Measurements from ENCODE around the gene TXNIP.
"Not testable (repeated sequence)": the region's sequence is repeated elsewhere in the genome, so short reads cannot be mapped to it uniquely, and the experiment has no call there.

TXNIP gene, protein sequence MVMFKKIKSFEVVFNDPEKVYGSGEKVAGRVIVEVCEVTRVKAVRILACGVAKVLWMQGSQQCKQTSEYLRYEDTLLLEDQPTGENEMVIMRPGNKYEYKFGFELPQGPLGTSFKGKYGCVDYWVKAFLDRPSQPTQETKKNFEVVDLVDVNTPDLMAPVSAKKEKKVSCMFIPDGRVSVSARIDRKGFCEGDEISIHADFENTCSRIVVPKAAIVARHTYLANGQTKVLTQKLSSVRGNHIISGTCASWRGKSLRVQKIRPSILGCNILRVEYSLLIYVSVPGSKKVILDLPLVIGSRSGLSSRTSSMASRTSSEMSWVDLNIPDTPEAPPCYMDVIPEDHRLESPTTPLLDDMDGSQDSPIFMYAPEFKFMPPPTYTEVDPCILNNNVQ

DNA sequence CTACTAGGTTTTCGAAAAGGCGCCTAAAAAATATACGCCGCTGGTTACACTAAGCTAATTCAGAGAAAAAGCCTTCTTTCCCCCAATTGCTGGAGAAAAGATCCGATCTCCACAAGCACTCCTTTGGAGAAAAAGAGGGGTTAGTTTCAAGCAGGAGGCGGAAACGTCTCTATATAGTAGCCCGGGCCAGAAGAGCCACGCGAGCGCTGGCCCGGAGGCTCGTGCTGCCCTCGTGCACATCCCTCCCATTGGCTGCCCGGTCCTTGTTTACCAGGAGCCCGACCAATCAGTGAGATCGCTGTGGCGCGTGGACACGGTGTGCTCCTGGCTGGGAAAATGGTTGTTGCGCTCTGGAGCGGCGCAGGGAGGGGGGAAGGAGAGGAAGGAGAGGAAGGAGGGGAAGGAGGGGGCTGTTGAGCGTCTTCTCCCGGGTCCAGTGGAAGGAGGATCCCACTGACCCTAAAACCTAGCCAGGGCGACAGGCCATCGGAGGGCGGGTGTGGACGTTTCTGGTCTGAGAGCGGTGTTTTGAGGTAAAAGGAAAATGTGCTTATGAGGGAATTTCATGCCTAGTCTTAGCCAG lies at the start of gene TXNIP:
Gene TXNIP, minus strand, starts transcription at position 147 of the 583 bp plus-strand sequence. CDS start 313 bp downstream, outside the sequence.
- DNase-seq (ENCODE audit: low read depth in 1 of 2, low spot score in 1 of 2), result peak; percentile 76 to 93

- DNase-seq (ENCODE audit: low read depth in 1 of 2, low spot score in 1 of 2), result no peak
Observed at GRCh38 chr1:146039844-146040194, 43.4 kb upstream of the TXNIP start.

DNA sequence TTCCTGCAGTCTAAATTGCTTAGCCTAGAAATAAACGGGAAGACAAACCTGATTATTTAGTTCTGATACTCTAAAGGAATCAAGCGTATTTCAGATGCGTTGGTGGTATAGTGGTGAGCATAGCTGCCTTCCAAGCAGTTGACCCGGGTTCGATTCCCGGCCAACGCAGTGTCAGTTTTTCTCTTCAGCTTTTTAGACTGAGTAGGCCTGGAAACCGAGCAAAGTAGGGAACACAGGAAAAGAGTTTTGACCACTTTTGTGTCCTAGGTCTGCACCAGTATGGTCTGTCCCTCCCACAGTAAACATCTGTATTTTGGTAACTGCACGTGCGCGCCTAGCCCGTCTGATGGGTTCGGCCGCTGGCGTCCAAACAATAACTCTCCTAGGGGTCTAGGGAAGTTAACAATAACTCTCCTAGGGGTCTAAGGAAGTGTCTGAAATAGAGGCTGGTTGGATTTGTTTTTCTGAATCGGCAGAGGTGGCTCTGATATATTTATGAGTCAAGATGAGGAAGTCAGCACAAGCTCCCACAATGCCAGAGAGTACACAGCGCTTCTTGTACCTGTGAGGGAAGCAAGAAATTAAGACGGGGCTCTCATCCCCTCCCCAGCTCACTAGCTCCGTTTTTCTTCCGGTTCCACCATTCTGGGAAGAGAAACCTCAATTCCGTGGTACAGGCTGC lies 40.7 kb upstream of the TXNIP start:
- peak; percentile 70 to 83 for DNase-seq (ENCODE audit: low read depth in 1 of 2, low spot score in 1 of 2)

DNA sequence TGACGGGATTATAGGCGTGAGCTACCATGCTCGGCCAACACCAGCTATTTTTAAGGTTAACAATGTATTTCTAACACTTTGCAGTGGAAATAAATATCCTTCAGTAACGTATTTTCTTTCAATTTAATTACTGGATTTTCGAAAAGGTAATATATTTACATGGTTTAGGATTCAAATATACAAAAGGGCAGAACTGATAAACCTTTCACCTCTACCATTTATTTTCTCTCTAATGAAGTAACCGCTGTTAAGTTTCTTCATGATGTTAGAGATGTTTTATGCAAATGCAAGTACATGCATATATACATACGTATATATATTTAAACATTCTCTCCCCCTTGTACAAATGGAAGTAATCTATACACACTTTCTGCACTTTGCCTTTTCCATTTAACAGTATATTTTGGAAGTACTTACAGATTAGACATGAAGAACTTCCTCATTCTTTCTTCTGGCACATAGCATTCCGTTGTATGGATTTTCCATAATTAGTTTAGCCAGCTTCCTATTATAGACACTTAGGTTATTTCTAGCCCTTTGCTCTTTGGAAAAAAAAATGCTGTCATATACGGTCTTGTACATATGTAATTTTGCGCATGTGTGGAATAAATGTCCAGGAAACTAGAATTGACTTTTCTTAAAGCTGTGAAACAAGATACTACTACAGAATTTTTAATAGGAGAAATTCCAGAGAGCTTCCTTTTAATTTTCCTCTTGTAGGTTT lies 40.0 kb upstream of the TXNIP start:
- DNase-seq (ENCODE audit: low read depth in 1 of 2, low spot score in 1 of 2), result no peak

- no peak for DNase-seq (ENCODE audit: low read depth in 1 of 2, low spot score in 1 of 2)
Observed at GRCh38 chr1:146035048-146035423, 38.7 kb upstream of the TXNIP start.

DNA sequence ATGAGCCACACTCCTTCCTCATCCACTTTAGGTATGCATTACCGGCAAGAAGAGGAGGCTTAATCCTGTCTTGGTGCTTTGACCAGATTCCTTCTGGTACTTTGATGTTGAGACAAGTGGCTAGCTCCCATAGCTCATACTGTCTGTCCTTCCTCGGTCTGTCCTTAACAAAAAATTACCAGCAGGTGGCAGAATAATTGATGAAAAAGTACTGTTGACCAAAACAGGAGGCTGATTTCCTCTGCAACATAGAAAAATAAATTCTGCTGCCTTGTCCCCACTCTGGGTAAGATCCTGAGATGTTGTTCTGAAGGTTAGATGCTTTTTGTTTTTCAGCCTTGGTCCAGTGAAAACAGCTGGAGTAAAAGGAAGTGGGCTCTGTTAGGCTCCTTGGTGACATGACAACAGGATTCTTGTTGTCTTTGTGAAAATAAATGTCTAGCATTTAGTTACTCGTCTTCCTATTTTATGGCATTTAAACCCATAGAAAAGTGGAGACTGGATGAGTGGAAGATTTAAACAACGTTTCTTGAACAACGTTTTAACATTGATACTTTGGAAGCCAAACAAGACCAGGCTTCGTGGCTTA lies 36.3 kb upstream of the TXNIP start:
- no peak for DNase-seq (ENCODE audit: low read depth in 1 of 2, low spot score in 1 of 2)

DNA sequence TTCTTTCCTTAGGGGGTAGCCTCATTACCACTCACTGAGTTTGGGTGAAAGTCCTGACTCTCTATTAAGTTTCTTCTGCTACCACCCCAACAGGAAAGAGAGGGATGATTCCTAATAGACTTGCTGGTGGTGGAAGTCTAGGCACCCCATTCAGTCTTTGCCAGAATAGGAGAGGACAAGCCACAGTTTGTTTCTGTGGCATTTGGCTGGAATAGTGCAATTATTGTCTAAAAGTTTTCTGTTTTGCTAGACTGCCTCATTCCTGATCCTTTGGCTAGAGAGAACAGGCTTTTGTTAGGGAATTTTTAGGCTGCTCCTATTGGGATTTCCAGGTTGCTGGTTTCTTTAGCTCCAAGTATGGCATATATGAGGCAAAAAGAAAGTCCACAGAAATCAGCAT lies 35.1 kb upstream of the TXNIP start:
- DNase-seq (ENCODE audit: low read depth in 1 of 2, low spot score in 1 of 2), result no peak

- no peak for DNase-seq (ENCODE audit: low read depth in 1 of 2, low spot score in 1 of 2)
Observed at GRCh38 chr1:146029117-146029516, 32.7 kb upstream of the TXNIP start.

GRCh38 chr1:146026650-146027049 lies 30.3 kb upstream of the TXNIP start:
- not testable (repeated sequence) for DNase-seq (ENCODE audit: low read depth in 1 of 2, low spot score in 1 of 2)

GRCh38 chr1:146025787-146026495 lies 29.6 kb upstream of the TXNIP start:
- DNase-seq (ENCODE audit: low read depth in 1 of 2, low spot score in 1 of 2), result not testable (repeated sequence)

DNA sequence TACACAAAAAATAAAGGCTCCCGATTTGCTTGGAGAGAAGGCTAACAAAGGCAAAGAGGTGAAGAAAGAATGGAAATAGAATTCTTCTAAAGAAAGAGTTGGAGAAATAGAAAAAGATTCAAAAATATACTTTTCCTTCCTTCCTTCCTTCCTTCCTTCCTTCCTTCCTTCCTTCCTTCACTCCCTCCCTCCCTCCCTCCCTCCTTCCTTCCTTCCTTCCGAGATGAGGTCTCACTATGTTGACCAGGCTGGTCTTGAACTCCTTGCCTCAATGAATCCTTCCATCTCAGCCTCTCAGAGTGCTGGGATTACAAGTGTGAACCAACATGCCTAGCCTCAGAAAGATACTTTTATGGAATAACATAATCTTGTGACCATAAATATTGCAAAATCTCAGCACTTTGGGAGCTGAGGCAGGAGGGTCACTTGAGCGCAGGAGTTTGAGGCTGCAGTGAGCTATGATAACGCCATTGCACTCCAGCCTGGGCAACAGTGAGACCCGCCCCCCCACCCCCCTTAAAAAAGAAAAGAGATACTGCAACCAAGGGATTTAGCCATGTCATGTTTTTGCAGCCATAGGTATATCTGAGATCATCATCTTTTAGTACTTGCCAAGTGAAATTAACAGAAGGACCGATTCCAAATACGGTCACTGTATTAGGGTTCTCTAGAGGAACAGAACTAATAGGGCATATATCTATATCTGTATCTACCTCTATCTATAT lies 26.2 kb upstream of the TXNIP start:
- no peak for DNase-seq (ENCODE audit: low read depth in 1 of 2, low spot score in 1 of 2)

- DNase-seq (ENCODE audit: low read depth in 1 of 2, low spot score in 1 of 2), result no peak
Observed at GRCh38 chr1:146021622-146022402, 25.4 kb upstream of the TXNIP start, which contains the start of gene HJV. HJV (minus strand) TSS chr1:146021735; CDS start chr1:146020231, 1,504 bp downstream.

DNA sequence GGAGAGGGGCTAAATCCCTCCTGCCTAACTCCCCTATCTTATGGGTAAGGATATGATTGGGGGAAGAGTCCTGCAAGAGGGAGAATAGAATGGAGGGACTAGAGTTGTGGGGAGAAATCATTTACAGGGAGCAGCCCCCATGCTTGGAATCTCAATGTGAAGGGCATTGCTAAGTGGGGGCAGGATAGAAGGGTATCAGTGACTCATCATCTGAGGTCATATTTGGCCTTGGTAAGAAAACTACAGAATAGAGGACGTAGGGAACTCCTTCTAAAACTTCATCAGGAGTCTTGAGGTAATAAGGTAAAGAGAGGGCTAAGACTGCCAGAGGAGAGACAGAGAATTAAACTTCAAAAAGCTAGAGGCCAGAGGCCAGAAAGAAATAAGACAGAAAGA lies 24.7 kb upstream of the TXNIP start:
- no peak for DNase-seq (ENCODE audit: low read depth in 1 of 2, low spot score in 1 of 2)

DNA sequence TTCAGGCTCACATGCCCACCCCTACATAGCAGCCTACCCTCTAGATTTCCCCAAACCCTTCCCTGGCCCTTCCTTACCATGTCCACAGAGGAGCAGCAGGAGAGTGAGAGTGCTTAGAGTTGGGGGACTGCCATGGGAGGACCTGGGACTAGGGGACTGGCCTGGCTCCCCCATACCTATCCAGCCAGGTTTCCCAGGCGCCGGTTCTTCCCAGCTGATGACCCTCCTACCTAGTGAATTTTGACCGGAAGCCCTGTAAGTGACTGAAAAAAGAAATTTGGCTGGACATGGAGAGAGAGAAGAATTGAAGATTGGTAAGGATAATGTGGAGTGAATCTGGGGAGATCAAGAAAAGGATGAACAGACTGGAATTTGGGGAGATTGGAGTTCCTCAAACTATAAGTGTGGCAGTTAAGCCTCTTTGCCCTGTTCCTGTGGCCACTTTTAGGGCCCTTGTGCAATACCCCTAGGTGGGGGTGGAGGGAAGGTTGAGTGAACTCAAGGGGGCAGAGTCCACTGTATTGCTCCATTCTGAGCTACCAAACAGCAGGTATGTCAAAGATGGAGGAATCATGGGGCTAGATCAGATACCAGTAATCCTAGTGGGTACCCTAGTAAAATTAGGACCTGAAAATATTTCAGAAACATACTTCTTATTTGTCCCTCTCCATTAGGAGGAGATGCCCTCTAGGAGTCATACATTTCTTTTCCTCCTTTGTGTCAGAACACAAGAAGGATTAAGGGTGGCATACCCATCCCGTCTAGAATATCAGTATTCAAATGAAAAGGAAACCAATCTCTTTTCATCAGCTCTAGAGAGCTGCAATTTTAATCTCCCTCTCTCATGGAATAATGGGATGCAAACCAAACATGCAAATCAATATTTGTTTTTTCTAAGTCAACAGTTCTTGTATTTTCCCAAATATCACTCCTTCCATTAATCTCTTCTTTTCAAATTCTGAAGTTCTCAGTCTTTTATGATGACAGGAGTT lies 24.0 kb upstream of the TXNIP start:
- DNase-seq (ENCODE audit: low read depth in 1 of 2, low spot score in 1 of 2), result no peak

DNA sequence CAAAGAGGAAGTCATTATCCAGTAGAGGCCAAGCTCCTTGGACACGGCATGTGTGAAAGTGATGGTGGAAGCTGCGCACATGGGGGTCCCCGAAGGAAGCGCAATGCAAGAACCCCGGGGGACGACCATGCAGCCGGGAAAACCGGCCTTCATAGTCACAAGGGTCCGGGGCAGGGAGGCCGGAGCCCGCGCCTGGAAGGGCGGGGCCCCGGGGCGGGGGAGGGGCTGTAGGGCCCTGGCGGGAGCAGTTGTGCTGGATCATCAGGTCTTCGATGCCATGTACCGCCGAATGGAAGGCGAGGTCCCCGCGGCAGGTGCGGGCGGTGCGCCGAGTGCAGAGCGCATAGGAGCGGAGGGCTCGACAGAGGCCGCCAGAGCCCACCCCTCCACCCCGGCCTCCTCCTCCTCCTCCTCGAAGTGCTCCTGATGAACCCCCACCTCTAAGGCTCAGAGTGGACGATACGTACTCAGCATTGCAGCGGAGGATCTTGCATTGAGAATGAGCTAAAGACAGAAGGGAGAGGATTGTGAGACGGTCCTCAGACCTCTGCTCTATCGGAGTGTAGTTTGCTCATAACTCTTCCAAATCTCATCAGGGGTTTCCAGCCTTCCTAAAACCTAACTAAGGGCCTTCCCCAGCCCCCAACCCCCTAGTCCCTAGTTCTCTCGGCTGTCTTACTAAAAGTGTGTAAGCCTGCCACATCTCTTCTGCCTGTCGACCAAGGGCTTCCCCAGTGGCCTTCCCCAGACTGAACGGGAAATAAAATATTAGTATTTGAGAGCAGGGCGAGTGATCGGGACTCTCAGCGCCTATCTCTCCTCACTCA lies 23.1 kb upstream of the TXNIP start:
- no peak for DNase-seq (ENCODE audit: low read depth in 1 of 2, low spot score in 1 of 2)

- DNase-seq (ENCODE audit: low read depth in 1 of 2, low spot score in 1 of 2), result no peak
Observed at GRCh38 chr1:146016891-146017290, 20.5 kb upstream of the TXNIP start.

GRCh38 chr1:146013559-146013922 lies 17.2 kb upstream of the TXNIP start:
- no peak for DNase-seq (ENCODE audit: low read depth in 1 of 2, low spot score in 1 of 2)
